ENCODE data around the gene MAP1LC3A. TPM values are rescaled to one million over a fixed set of nuclear protein-coding genes. Genes with fewer than 3 reads are reported as not detected.

The MAP1LC3A gene
- total RNA-seq, 1 donor from 2014 or later, result 6.6 TPM

- no peak for TF ChIP-seq CTCF (IDR thresholded peaks at IDR 0.05; ENCODE audit: insufficient read depth, low read length, severe bottlenecking)
- no peak overlapping the region for H3K4me3 ChIP-seq (ENCODE audit: low read depth, low read length)
- H3K27me3 ChIP-seq (ENCODE audit: control insufficient read depth, insufficient read depth, low read length), result no peaks in the 10 kb centered on the region
- DNase-seq (ENCODE audit: low read depth), result no peak
- peaks cover 3% of the 10 kb centered on the region for H3K36me3 ChIP-seq (ENCODE audit: control insufficient read depth, insufficient read depth, low read length)
- FAIRE-seq, result no peak
Measured at GRCh38 chr20:34581341-34582184, 23.0 kb downstream of the MAP1LC3A start.

GRCh38 chr20:34582221-34582620 lies 23.7 kb downstream of the MAP1LC3A start:
- no peaks in the 10 kb centered on the region for H3K27me3 ChIP-seq (ENCODE audit: control insufficient read depth, insufficient read depth, low read length)
- no peak for FAIRE-seq
- no peak overlapping the region for H3K4me3 ChIP-seq (ENCODE audit: low read depth, low read length)
- peaks cover 3% of the 10 kb centered on the region for H3K36me3 ChIP-seq (ENCODE audit: control insufficient read depth, insufficient read depth, low read length)
- TF ChIP-seq CTCF (IDR thresholded peaks at IDR 0.05; ENCODE audit: insufficient read depth, low read length, severe bottlenecking), result no peak
- DNase-seq (ENCODE audit: low read depth), result no peak

- peaks cover 3% of the 10 kb centered on the region for H3K36me3 ChIP-seq (ENCODE audit: control insufficient read depth, insufficient read depth, low read length)
- peak; percentile 60 for FAIRE-seq
Measured at GRCh38 chr20:34582911-34583310, 24.4 kb downstream of the MAP1LC3A start.

GRCh38 chr20:34583544-34583943 lies 25.0 kb downstream of the MAP1LC3A start:
- peaks cover 3% of the 10 kb centered on the region for H3K36me3 ChIP-seq (ENCODE audit: control insufficient read depth, insufficient read depth, low read length)

More at GRCh38 chr20:34582911-34583310, 24.4 kb downstream of the MAP1LC3A start:
- no peak for DNase-seq (ENCODE audit: low read depth)
- H3K27me3 ChIP-seq (ENCODE audit: control insufficient read depth, insufficient read depth, low read length), result no peaks in the 10 kb centered on the region
- no peak overlapping the region for H3K4me3 ChIP-seq (ENCODE audit: low read depth, low read length)
- TF ChIP-seq CTCF (IDR thresholded peaks at IDR 0.05; ENCODE audit: insufficient read depth, low read length, severe bottlenecking), result no peak

GRCh38 chr20:34585019-34585418 lies 26.5 kb downstream of the MAP1LC3A start:
- H3K27me3 ChIP-seq (ENCODE audit: control insufficient read depth, insufficient read depth, low read length), result no peaks in the 10 kb centered on the region
- FAIRE-seq, result no peak
- no peak for DNase-seq (ENCODE audit: low read depth)
- peaks cover 3% of the 10 kb centered on the region for H3K36me3 ChIP-seq (ENCODE audit: control insufficient read depth, insufficient read depth, low read length)
- TF ChIP-seq CTCF (IDR thresholded peaks at IDR 0.05; ENCODE audit: insufficient read depth, low read length, severe bottlenecking), result no peak
- H3K4me3 ChIP-seq (ENCODE audit: low read depth, low read length), result no peak overlapping the region

More at GRCh38 chr20:34583544-34583943, 25.0 kb downstream of the MAP1LC3A start:
- Histone ChIP-seq H3K4me3 (ENCODE audit: low read depth, low read length) (no peak overlapping the region), H3K27me3 (ENCODE audit: control insufficient read depth, insufficient read depth, low read length) (no peaks in the 10 kb centered on the region)
- FAIRE-seq (no peak), DNase-seq (ENCODE audit: low read depth) (no peak)
- TF ChIP-seq CTCF (IDR thresholded peaks at IDR 0.05; ENCODE audit: insufficient read depth, low read length, severe bottlenecking), result no peak
